ENCODE data around the gene STK16.
A peak's percentile ranks its signal among the peaks of the same experiment; 100 is the strongest.
"Not testable (repeated sequence)": the region's sequence is repeated elsewhere in the genome, so short reads cannot be mapped to it uniquely, and the experiment has no call there.

The STK16 gene

GRCh38 chr2:219253753-219254589 is 8.7 kb downstream of the STK16 start, which contains the start of gene TUBA4A:
TUBA4A (minus strand) TSS chr2:219253918; CDS start chr2:219253858, 60 bp downstream.
- TF ChIP-seq GATA1 (IDR thresholded peaks at IDR 0.05; ENCODE audit: low read depth, low read length): no peak
- peak; percentile 95 for TF ChIP-seq POLR2A (IDR thresholded peaks at IDR 0.05; ENCODE audit: low read length)
- peak; percentile 87 to 93 for DNase-seq

- DNase-seq: peak; percentile 26 to 67
- TF ChIP-seq POLR2A (IDR thresholded peaks at IDR 0.05; ENCODE audit: low read length) (no peak), GATA1 (IDR thresholded peaks at IDR 0.05; ENCODE audit: low read depth, low read length) (no peak)
Measured at GRCh38 chr2:219254590-219255201, 9.4 kb downstream of the STK16 start.

DNA sequence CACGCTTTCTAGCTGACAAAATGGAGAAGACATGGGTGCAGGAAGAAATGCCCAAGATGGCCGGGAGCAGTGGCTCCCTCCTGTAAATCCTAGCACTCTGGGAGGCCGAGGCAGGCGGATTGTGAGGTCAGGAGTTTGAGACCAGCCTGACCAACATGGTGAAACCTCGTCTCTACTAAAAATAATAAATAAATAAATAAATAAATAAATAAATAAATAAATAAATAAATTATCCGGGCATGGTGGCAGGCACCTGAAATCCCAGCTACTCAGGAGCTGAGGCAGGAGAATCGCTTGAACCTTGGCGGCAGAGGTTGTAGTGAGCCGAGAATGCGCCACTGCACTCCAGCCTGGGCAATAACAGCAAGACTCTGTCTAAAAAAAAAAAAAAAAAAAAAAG is 13.7 kb downstream of the STK16 start:
- not testable (repeated sequence) for DNase-seq

DNA sequence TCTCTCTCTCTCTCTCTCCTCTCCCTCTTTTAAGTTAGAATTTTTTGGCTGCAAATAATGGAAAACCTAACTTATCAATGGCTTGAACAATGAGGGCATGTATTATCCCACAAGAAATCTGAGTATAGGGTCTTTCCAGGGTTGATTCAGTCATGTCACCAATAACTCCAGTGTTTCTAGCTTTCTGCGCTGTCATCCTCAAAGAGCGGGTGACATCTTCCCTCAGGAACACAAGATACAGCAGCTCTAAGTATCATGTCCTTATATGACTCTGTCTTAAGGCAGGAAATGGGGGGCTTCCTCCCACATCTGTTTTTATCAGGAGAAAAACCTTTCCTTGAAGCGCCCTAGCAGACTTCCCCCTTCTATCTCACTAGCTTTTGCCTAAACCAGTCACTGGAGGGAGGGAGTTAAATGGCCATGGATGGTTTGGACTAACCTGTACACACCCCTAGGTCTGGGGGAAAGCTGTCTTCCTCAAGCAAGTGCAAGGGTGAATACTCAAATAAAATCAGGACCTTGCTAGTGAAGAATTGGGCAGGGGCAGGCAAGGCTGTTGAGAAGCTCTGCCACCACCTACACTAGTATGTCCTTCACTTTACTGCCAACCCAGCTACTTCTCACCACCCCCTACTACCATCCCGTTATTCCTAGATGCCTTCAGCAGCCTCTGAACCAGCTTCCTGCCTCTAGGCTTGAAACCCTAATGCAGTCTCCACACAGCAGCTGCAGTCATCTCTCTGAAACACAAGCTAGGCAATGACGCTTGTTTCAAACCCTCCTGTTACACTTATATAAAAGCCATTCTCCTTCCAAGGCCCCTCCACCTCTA is 16.0 kb downstream of the STK16 start:
- TF ChIP-seq GATA1 (IDR thresholded peaks at IDR 0.05; ENCODE audit: low read depth, low read length) (no peak), POLR2A (IDR thresholded peaks at IDR 0.05; ENCODE audit: low read length) (no peak)
- DNase-seq: no peak

DNA sequence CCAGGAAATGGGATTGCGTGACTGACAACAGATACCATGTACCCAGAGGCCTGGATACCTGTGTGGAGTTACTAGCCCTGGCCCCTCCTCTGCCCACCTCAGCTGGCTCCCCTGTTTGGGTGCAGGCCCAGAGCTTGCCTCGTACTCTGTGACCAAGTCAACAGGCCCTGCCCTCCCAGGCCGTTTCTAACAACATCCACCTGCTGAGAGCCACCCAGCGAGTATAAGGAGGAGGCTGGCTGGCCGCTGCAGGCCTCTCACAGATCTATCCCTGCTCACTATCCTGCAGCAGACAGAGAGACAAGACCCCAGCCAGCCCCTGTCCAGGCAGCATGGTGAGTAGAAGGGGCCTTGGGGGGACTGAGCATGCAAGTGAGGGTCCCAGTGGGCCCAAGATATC is 21.0 kb downstream of the STK16 start:
- TF ChIP-seq GATA1 (IDR thresholded peaks at IDR 0.05; ENCODE audit: low read depth, low read length): no peak
- TF ChIP-seq POLR2A (IDR thresholded peaks at IDR 0.05; ENCODE audit: low read length): no peak
- no peak for DNase-seq

DNA sequence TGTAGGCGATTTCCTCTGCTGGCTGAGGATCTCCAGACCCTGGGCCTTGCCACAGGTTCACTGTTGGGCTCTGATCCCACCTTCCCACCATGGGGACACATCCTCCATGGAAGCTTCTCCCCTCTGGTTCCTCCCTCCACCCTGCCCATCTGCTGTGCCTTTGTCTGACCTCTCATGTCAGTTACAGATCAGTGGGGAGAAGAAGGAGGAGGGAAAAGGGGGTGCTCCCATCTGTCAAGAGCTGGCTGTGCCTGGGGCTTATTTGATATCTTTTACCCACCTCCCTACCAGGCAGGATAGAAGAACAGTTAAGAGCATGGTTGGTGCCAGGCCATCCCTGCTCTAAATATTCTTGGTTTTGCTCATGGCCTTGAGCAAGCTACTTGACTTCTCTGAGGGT is 21.6 kb downstream of the STK16 start:
- no peak for DNase-seq
- TF ChIP-seq POLR2A (IDR thresholded peaks at IDR 0.05; ENCODE audit: low read length): no peak
- no peak for TF ChIP-seq GATA1 (IDR thresholded peaks at IDR 0.05; ENCODE audit: low read depth, low read length)

DNA sequence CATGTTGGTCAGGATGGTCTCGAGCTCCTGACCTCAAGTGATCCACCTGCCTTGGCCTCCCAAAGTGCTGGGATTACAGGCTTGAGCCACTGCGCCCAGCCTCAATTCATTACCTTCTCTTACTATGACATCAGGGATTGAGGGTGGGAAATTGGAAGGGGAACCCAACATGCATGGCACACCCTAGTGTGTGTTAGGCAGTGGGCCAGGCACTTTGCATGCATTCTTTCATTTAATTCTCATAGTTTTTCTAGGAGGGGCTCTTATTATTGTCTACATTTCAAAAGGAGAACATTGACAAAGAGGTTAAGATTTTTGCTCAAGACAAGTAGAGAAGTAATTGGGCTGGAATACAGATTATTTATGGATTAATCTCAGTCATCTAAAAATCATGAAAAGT is 23.0 kb downstream of the STK16 start:
- TF ChIP-seq GATA1 (IDR thresholded peaks at IDR 0.05; ENCODE audit: low read depth, low read length): no peak
- no peak for TF ChIP-seq POLR2A (IDR thresholded peaks at IDR 0.05; ENCODE audit: low read length)
- no peak for DNase-seq

DNA sequence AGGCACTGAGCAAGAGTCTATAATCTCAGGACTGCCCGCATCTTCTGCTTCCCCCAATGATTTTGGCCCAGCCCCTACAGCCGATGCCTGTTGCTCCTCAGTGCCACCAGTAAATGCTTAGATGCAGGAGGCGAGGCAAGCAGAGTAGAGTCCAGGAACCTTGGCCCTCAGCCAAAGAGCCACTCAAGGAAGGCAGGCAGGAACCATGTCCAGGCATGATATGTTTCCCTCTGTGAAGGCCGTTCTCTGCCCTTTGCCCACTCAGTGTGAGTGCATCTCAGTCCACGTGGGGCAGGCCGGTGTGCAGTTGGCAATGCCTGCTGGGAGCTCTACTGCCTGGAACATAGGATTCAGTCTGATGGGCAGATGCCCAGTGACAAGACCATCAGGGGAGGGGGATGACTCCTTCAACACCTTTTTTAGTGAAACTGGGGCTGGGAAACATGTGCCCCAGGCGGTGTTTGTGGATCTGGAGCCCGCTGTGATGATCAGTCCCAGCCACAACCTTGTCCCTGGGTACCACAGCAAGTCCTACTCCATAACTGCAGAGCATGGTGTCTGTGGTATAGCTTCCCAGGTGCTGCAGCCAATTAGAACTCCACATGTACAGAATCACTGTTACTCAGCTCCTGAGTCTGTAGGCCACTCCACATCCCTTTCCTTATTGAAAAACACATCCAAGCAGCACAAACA is 24.2 kb downstream of the STK16 start:
- no peak for TF ChIP-seq GATA1 (IDR thresholded peaks at IDR 0.05; ENCODE audit: low read depth, low read length)
- no peak for TF ChIP-seq POLR2A (IDR thresholded peaks at IDR 0.05; ENCODE audit: low read length)
- DNase-seq: no peak

GRCh38 chr2:219270055-219270372 is 24.7 kb downstream of the STK16 start:
- DNase-seq: no peak
- no peak for TF ChIP-seq POLR2A (IDR thresholded peaks at IDR 0.05; ENCODE audit: low read length)
- no peak for TF ChIP-seq GATA1 (IDR thresholded peaks at IDR 0.05; ENCODE audit: low read depth, low read length)

DNA sequence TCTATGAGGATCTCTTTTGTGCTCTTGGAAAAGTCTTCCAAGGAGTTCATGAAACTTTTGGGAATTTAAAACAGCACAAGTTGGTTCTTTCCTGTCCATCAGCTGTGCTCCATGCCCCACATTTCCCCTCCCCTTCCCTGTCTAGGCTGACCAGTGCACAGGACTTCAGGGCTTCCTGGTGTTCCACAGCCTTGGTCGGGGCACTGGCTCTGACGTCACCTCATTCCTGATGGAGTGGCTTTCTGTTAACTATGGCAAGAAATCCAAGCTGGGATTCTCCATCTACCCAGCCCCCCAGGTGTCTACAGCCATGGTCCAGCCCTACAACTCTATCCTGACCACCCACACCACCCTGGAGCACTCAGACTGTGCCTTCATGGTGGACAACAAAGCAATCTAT is 25.7 kb downstream of the STK16 start:
- DNase-seq: no peak
- TF ChIP-seq GATA1 (IDR thresholded peaks at IDR 0.05; ENCODE audit: low read depth, low read length) (no peak), POLR2A (IDR thresholded peaks at IDR 0.05; ENCODE audit: low read length) (no peak)

- TF ChIP-seq GATA1 (IDR thresholded peaks at IDR 0.05; ENCODE audit: low read depth, low read length) (no peak), POLR2A (IDR thresholded peaks at IDR 0.05; ENCODE audit: low read length) (no peak)
- no peak for DNase-seq
Measured at GRCh38 chr2:219272356-219272755, 27.1 kb downstream of the STK16 start.

GRCh38 chr2:219272995-219273394 is 27.7 kb downstream of the STK16 start:
- TF ChIP-seq POLR2A (IDR thresholded peaks at IDR 0.05; ENCODE audit: low read length): no peak
- no peak for TF ChIP-seq GATA1 (IDR thresholded peaks at IDR 0.05; ENCODE audit: low read depth, low read length)
- DNase-seq: peak in 1 of 2 experiments; percentile 52

- TF ChIP-seq POLR2A (IDR thresholded peaks at IDR 0.05; ENCODE audit: low read length) (no peak), GATA1 (IDR thresholded peaks at IDR 0.05; ENCODE audit: low read depth, low read length) (no peak)
- DNase-seq: no peak
Measured at GRCh38 chr2:219273937-219274336, 28.7 kb downstream of the STK16 start.

All from erythroblast (primary cell).